Measurements from ENCODE around the gene NECTIN1.
A peak's percentile ranks its signal among the peaks of the same experiment; 100 is the strongest.

Gene NECTIN1

DNA sequence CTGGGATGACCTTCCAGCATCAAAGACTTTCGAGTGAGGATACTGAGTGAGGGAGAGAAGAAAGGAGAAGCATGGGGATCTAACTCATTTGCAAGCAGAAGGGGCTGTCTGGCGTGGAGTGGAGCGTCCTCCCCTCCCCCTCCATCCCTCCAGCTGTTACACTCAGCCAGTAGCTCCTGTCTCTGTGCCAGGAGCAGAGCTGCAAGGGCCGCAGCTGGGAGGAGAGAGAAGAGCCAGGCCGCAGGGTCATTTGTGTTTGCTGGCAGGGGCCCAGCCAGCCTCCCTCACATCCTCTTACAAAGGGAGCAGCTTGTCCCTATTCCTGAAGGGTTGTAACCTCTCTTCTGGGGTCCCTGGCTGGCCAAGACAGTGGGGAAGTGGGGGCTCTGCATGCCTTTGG lies 57.9 kb downstream of the NECTIN1 start:
- DNase-seq, result peak; percentile 64

- DNase-seq, result no peak
Measured at GRCh38 chr11:119669487-119669886, 59.5 kb downstream of the NECTIN1 start.

DNA sequence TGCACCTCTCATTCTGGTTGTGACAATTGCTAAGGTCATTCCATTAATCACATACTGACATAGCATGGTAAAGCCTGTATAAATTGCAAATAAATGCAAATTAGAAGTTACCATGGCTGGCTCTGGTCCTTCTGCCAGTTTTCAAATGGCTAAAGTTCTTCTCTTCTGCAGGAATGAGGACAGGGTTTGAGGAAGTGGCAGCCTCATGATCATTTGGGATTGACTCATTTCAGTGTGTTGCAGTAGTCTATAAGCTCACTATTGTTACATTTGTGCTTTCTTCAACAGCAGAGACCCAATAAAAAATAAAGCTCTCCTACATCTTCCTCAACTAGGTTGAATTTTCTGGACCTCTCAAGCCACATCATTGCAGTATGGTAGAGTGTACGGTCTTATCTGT lies 60.3 kb downstream of the NECTIN1 start:
- DNase-seq, result no peak

GRCh38 chr11:119666463-119667131 lies 62.4 kb downstream of the NECTIN1 start:
- DNase-seq, result peak; percentile 54

DNA sequence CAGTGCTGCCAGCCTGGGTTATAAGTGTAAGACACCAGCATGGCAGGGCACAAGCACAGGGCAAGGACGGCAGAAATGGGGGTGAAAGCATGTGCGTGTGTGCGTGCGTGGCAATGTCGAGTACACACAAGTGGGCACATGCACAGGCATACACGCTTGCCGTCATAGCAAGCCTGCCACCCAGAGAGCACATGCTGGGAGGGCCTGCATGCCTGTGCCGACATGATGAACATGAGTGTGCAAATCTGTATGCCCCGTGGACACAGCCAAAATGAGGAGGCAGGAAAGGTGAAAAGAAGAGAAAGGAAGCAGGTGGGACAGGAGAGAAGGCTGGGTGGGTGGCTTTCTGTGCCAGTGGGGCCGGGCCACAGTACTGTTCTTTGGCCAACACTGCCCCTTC lies 62.9 kb downstream of the NECTIN1 start:
- no peak for DNase-seq

DNA sequence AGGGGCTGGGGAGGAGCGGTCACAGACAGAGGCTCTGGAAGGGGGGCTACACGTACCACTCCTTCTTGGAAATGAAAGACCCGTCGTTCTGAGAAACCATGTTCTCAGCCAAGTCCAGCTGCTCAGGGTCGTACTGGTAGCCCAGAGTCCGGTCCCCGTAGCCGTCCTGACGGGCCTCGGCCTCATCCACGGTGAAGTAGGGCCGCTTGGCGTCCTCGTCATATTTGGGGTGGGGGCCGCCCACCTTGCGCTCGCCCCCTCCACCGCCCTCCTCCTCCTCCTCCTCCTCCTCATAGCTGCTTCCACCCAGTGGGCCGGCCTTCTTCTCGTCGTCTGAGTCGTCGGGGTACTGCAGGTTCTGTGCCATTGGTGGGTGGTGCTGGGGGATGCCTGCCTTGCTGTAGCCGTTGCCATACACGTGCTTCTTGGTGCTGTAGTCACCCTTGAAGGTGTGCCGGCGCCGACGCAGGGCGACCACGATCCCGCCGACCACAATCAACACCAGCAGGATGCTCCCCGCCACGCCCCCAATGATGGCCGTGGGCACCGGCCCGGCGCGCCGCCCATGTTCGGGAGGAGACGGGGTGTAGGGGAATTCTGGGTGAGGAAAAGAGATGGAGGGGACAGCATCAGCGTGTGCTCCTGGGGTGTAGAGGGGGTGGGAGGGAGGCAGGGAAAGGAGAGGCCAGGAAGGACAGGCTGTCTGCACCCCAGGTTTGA lies 64.1 kb downstream of the NECTIN1 start:
- DNase-seq, result no peak

DNA sequence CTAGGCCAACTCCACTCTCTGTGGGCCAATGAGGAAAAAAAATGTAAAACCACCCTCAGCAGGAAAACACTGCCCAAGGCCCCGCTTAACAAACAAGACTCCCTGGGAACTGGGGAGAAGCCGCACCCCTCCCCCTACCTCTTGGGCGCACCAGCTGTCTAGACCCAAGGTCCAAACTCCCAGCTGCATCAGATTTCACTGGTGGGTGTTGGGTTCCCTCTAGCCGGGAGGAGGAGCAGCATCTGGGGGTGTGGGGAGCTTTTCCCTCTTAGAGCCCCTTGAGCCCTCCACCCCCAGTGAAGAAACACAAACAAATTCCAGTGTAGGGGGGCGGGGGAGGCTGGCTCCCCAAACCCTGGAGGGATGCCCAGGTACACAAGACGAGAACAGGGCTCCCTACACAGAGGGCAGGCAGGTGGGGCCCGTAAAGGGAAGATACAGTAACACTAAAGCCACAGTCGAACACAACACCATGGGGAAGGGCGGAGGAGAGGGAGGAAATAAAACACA lies 64.9 kb downstream of the NECTIN1 start:
- peak; percentile 4 for DNase-seq

GRCh38 chr11:119663279-119663678 lies 65.7 kb downstream of the NECTIN1 start:
- no peak for DNase-seq

DNA sequence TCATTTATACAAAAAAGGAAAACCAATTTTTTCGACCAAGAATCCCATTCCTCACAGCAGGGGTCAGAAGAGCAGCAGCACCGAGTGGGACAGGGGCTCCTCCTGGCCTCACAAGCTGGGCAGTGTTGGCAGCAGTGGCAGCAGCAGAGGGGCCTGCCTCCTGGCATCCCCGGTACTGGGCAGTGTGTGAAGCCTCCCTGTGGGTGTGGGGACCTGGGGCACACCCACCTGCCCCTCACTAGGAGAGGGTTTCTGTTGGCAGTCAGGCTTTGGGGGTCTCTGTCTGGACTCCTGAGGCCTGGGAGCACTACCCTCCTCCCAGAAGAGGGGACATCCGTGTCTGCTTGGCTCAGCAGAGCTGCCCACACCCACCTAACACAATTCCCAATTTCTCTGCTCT lies 67.8 kb downstream of the NECTIN1 start:
- DNase-seq, result no peak

- DNase-seq, result no peak
Measured at GRCh38 chr11:119659971-119660723, 68.9 kb downstream of the NECTIN1 start.

GRCh38 chr11:119652907-119653659 lies 75.9 kb downstream of the NECTIN1 start:
- DNase-seq, result no peak

GRCh38 chr11:119651802-119652584 lies 77.0 kb downstream of the NECTIN1 start:
- DNase-seq, result no peak

DNA sequence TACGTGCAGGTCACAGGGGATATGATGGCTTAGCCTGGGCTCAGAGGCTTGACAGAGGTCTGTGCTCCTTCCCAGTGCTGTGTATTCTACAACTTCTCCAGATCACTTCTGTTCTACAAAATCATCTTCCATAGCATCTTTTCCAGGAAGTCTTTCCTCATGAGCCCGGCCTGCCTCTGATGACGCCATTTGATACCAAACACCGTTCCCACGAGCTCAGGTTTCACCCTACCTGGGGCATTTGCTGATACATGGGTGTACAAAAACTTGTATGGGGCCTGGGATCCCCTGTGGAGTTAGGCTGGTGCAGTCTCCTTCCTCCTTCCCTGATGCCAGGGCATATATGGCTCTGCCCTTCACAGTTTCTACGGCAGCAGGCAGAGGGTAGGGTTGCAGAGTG lies 78.7 kb downstream of the NECTIN1 start:
- no peak for DNase-seq

- DNase-seq, result no peak
Measured at GRCh38 chr11:119647254-119647653, 81.7 kb downstream of the NECTIN1 start.

GRCh38 chr11:119645018-119645417 lies 84.0 kb downstream of the NECTIN1 start:
- no peak for DNase-seq

GRCh38 chr11:119644502-119644901 lies 84.5 kb downstream of the NECTIN1 start:
- no peak for DNase-seq

DNA sequence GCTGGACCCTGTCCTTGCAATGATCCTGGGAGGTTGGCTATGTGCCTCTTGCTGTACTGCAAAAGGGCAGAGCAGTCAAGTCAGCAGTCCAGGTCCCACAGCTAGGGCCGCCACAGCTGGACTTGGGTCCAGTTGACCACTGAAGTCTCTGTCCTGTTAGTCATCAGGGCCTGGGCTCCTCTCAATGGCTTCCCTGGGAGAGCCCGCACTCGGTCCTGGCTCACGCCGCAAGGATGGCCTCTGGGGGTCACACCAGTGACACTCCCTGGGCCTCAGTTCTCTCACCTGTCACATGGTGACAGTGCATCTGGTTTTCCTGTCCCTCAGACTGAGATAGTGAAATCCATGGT lies 85.1 kb downstream of the NECTIN1 start:
- DNase-seq, result no peak

DNA sequence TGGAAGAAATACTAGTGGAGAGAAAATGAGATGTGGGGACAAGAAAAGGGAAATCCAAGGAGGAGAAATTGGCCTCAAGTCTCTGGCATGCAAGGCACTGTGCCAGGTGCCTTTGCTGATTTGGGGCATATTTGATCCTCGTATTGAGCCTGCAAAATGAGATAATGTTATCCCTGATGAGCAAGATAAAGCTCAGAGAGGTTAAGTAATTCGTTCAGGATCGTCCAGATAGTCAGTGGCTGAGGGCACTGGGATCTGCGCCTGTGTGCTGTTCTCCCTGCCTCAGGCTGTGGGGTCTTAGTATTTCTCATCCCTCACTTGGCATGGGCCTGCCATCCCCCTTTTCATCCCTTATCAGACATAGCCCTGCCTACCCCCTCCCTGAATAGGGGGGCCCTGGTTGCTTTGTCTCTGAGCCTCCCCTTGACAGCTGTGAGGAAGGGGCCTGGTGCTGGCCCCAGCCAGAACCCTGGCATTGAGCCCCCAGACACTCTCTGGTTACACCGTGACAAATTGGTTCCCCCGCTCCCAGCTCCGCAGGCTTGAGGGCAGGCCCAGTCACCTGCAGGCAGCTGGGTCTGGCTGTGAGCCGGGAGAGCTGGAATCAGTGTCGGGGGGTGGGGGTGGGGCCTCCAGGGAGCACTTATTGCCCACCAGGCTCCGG lies 85.7 kb downstream of the NECTIN1 start:
- no peak for DNase-seq

DNA sequence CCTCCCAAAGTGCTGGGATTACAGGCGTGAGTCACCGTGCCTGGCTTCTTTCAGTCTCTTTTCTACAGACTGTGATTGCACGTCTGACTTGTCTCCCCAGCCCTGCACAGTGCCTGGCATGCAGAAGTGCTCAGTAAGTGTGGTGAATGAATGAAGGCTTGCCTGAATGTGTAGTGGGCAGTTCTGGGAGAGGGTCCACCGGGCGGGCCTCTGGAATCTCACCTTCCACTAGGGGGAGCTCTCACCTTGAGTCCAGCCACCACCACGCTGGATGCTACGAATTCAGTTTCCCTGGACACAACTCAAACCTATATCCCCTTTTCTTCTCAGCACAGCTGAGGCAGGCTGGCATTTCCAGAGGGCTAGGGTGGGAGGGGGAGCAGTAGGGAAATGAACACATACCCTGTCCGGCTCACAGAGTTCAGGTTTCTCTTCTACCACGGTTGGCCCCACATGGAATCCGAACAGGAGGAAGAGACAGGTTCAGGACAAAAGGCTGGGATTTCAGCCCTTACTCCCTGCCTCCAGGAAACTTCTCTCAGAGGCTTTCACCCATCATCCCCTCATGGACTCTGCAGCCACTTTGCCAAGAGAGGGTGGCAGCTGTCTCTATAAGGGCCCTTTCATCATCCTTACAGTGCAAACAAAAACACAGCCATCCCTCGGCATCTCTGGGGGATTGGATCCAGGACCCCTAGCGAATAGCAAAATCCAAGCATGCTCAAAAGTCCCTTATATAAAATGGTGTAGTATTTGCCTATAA lies 86.8 kb downstream of the NECTIN1 start:
- DNase-seq, result no peak

DNA sequence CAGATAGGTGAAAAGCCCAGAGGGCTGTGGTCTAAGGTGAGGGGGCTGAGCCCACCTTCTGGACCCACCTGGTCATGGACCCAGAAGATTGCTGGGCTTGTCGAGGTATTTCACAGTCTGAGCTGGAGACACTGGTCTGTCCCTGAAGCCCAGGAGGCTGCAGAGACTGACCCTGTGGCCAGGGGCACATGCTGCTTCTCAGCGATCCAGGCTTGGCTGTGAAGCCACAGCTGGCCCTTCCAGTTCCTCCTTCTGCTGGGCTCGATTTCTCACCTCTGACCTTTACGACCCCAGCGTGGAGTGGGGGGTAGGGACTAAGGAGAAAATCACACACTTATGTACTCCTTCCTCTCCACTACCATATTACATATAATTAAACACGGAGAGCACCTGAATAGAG lies 88.5 kb downstream of the NECTIN1 start:
- no peak for DNase-seq

Data from fibroblast of skin of back (primary cell).